NCI-H446 (cell line): Measurements from ENCODE around the gene TNS3.
"Not testable (repeated sequence)": the region's sequence is repeated elsewhere in the genome, so short reads cannot be mapped to it uniquely, and the experiment has no call there.

Experiments
- DNase-seq, 2 experiments: peaks; one replicate each; lab custom pipeline; 2025; lab: John Stamatoyannopoulos, UW

TNS3 gene

GRCh38 chr7:47471358-47471703 lies 110.6 kb downstream of the TNS3 start:
- DNase-seq: no peak

DNA sequence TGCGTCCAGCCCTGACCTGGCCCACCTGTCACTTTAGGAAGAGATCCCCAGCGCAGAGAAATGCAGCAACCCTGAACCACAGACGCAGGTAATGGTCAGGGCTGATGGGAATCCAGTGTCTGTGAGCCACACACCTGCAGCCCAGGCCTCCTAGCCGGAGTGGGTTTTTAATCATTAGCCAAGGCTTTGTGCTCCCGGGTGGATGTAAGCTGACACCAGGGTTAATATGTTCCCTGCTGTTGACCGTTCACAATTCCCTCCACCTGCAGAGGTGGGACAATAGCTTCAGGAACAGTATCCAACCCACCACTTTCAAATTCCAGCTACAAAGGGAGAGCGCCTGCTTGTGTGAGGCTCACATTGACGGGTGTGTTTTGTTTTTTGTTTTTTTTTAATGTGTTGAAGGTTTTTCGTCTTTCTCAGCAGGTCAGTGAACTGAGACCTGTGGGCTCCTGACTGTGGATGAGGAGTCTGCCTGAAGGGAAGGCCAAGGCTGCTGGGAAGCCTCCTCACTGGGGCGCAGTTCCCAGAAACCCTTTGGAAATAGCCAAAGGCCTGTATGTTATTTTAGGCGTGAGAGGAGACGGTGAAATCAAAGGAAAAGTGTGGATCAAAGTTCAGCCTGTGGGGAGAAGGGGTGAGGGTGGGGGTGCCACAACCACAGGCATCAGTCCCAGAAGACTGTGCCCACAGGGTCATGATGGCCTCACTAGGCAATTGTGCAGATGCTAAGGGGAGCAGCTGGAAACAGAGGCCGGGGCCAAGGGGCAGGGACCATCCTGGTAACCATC lies 111.1 kb downstream of the TNS3 start:
- no peak for DNase-seq

- not testable (repeated sequence) for DNase-seq
These were observed 112.1 kb downstream of the TNS3 start for GRCh38 chr7:47469846-47470245.

- no peak for DNase-seq
These were observed 115.1 kb downstream of the TNS3 start for GRCh38 chr7:47466832-47467231.

DNA sequence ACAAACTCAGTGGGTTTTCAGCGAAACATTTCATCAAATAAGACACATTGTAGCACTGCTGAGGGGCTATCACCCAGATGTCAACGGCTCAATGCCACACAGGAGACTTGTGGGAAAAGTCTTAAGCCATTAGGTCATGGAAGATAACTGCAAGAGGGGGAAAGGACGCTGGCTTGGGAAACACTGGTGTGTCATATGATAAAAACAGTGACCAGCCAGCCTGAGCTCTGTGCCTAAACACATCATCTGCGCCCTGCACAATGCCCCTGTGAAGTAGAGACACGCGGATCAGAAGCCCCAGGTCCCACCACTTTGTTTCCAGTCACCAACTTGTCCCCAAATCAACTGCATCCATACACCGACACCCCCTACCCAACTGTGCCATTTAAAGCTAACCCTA lies 116.7 kb downstream of the TNS3 start:
- no peak for DNase-seq

DNA sequence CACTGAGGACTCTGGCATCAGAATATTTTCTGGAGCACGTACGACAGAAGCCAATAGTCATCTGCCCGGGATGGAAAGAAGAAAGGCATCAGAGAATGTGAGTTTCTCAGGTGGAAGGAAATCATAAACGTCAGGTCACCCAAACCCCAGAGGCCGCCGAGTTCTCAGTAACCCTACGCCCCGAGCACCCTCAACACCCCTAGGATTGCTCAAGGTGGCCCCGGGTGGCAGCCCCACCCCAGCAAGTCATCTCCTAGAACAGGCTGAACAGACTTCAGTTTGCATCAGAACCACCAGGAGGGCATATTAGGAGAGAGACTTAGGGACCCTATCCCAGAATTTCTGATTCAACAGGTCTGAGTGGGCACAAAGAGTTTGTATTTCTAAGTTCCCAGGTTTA lies 117.6 kb downstream of the TNS3 start:
- DNase-seq: no peak

GRCh38 chr7:47461746-47462145 lies 120.2 kb downstream of the TNS3 start:
- DNase-seq: no peak

GRCh38 chr7:47461161-47461560 lies 120.8 kb downstream of the TNS3 start:
- no peak for DNase-seq

DNA sequence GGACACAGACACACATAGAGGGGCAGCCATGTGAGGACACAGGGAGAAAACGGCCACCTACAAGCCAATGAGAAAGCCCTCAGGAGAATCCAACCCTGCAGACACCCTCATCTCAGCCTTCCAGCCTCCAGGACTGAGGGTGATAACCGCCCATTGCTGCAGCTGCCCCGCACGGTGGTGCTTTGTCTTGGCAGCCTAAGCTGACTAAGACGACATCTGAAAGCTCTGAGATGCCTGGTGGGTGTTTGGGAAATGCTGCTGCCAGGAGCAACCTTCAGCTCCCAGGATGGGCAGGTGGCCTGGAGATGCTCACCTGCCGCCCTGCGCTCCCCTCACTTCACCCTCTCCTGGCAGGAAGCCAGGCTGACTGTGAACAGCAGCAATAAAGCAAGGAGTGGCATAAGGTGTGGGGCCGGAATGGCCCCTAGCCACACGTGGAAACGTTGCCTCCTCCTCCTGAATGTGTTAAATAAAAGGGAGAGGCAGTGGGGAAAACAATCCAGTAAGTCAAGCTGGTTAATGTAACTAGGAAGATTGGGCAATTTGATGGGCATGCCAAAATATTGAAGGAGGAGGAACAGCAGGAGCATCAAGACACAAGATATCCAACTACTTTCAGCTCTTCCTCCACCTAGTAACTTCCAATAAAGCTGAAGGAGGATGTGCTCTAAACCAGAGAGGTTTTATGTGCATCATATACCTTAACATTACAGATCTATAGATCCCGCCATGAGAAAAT lies 121.5 kb downstream of the TNS3 start:
- DNase-seq: no peak

DNA sequence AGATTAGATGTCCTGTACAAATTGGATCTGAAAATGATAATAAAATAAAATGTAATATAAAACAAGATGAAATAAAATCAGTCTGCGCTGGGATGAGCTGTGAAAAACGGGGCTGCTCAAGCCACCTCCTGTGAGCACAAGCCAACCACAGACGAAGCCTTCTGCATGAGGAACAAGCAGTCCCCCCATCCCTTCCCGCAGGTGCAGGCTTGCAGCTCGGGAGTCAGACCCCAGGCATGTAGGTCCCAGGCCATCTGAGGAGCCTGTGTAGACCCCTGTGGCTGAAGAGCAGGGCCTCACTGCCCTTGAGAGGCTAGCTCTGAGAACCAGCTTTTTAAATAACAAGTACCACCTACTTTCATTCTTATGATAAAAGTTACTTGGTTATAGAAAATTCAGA lies 123.4 kb downstream of the TNS3 start:
- no peak for DNase-seq

DNA sequence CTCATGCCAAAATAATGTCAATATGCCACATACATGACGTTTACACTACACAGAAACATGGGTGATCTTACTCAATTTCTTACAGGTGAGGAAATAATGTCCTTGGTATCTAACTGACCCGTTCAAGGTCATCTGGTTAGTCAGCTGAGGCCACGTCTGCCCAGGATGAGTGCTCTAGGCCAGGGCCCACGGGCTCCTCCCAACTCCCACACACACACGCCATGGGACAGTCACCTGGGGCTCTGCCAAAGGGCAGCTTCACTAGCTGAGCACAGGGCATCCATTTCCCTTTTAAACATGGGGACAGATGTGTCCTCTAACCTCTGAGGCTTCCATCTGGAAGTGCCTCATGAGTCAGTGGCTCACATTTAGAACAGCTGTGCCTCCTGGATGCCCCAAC lies 123.9 kb downstream of the TNS3 start:
- DNase-seq: no peak

- no peak for DNase-seq
These were observed 125.5 kb downstream of the TNS3 start for GRCh38 chr7:47456210-47456955.

DNA sequence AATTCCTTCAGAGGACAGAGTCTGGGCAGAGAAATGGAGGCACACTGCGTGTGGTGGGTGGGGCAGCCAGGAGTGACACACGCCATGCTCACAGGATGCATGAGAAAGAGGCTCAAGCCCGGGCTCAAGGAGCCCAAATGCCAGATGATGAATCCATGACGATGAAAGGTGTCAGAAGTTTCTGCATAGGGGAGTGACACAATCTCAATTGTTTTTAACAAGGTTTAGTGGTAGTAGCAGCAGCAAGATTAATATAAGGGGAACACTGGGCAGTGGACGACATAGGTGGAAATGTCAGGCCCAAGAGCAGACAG lies 126.1 kb downstream of the TNS3 start:
- DNase-seq: no peak

DNA sequence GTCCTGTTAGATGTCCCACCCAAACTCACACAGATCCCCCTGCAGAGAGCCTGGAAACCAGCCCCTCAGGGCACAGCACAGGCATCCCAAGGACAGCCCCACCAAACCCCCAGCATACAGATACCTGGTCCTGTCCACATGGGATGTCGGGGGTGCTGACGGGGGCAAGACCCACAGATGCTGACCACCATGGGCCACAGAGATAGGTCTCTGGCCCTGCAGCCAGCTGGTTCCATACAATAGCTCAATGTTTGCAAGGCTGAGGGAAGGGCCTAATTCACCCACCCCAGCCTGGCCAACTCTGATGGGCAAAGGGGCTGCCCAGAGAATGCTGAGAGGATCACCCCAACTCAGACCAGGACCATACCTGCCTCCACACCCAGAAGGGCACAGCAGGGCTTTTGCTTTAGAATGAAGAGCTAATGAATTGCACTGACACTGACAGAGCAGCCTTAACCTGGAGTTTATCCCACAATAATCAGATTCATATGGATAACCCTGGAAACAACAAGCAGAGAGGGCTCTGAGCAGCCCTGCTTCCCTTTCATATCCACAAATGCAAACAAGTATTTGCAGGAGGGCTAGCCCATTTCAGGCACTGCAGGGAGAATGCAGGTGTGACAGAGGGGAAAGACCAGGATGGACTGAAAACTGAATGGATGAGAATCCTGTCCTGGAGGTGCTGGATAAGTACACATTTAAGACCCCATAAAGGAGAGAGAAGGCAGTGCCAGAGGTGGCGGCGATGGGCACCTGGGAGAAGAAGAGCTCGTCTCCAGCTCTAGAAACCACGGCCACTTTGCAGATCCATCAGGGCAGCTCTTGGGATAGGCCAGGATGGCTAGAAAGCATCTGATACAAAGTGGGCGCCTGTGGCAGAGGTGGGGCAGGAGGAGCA lies 126.7 kb downstream of the TNS3 start:
- no peak for DNase-seq

DNA sequence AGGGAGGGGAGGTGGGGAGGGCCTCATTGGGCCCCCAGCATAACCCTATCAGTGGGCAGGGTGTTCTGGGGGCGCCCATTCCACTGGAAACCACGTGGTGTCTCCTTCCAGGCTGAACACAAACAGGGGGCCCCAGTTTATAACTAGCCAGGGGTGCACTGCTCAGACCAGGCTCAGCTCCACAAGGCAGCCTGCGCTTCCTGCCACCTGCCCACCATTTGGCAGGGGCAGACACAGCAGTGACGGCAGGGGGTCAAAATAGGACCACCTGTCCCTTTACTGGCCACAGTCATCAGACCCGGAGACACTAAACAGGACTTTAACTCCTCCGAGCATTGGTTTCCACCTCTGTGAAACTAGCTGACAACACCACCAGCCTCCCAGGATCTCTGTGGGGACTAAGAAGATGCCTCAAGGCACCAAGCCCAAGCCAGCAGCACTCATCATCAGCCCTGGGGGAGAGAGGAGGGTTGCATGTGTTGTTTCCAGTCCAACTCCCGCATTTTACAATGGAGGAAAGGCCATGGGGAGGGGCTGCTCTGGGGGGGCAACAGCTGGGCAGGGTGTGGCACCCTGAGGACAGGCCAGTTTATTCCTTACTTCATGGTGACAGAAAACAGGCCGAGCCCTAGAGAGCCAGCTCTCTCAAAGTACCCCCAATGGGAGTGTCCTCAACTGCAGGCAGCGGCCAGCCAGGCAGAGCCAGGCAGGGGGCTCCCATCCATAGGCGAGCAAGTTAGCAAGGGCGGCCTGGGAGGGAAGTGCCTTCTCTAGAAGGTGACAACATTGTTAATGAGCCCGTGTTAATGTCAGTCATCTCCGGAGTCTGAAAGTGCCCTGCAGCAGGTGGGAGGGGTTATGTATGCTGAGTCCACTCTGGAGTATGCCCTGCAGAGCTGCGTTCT lies 127.6 kb downstream of the TNS3 start:
- DNase-seq: no peak

DNA sequence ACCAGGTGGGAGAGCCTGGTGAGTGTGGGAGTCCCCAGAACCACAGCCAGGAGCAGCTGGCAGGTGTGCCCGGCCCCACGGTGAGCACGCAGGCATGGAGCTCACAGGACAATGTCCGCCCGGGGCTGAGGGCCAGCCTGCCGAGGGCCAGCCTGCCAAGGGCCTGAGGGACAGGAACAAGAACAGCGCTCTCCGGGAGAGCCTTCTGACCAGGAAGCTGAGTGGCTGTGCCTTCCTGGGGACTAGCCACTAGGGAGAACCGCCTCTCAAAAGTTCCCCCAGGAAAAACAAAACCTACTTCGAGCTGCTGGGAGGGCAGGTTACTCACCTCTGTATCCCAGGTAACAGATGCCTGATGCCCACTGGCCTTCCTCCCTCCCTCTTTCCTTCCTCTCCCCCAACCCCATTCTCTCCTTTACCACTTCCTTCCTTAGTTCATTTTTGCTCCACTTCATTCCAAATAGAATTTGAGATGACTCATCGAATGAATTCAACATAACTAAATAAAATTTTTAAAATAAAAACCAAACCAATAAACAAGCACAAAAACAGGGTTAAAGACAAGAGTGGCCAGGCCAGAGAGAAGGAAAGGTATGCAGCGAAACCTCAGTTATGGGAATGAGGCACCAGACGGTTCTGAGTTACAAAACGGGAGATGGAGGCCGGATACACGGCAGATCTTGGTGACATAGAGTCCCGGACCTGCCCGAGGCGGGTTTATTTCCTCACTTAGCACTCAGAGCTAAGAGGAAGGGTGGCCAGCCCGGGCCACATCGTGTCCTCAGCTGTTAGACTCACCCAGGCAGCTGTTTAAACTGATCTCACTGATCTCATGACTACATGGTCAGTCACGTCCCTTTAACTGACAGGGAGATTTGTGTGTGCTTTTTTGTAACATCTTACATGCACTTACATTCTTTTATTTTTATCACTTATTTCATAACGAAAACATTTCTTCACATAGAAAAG lies 128.5 kb downstream of the TNS3 start:
- no peak for DNase-seq

DNA sequence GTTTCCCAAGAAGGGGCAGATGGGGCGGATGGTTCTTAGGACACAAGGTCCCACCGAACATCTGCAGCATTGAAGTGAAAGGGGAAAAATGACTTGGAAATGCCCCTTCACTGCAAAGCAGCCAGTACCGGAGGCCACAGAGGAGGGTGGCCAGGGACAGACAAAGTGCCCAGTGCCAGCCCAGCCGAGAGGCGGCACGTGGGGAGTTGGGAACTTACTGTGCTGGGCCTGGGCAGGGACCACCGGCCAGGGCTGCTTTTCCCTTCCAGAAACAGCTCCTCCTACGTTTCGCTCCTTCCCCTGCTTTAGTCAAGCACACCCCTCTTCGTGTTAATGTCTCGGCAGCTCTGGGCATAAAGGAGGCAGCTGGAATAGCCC lies 129.2 kb downstream of the TNS3 start:
- DNase-seq: no peak

DNA sequence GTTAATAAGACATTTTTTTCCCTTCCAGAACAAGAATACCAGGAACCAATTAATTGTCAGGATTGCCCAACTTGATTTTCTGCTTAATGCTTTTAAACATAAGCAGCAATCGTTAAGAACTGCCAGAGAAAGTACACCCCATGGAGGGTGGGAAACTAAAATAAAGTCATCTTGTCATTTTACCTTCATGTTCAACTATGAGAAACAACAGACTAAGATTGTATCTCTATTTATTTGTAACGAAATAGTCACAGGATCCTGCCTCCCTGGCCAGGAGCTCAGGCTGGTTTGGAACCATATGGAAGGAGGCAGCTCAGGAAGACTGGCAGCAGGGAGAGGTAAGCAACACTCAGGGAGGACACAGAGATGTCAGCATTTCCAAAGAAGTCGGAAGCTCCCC lies 129.6 kb downstream of the TNS3 start:
- DNase-seq: no peak

- no peak for DNase-seq
These were observed 130.1 kb downstream of the TNS3 start for GRCh38 chr7:47451851-47452205.
